ENCODE data around the gene FAAP20.
A peak's percentile ranks its signal among the peaks of the same experiment; 100 is the strongest.

The FAAP20 gene

DNA sequence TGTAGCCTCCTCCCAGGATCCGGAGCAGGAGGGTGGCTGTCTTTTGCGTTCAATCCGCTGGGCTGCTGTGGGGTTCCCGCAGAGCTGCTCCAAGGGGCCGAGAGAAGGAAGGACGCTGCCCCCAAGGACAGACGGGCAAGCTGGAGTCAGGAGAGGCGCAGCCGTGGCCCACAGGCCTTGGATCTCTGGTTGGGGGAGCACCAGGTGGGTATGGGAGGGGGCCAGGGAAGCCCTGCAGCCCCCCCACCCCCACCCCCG lies 17.6 kb upstream of the FAAP20 start:
- no peak for DNase-seq (ENCODE audit: low read depth, low spot score)

- DNase-seq (ENCODE audit: low read depth, low spot score): no peak
These were observed 16.2 kb upstream of the FAAP20 start for GRCh38 chr1:2210786-2211185.

GRCh38 chr1:2210084-2210653 lies 15.6 kb upstream of the FAAP20 start:
- no peak for DNase-seq (ENCODE audit: low read depth, low spot score)

DNA sequence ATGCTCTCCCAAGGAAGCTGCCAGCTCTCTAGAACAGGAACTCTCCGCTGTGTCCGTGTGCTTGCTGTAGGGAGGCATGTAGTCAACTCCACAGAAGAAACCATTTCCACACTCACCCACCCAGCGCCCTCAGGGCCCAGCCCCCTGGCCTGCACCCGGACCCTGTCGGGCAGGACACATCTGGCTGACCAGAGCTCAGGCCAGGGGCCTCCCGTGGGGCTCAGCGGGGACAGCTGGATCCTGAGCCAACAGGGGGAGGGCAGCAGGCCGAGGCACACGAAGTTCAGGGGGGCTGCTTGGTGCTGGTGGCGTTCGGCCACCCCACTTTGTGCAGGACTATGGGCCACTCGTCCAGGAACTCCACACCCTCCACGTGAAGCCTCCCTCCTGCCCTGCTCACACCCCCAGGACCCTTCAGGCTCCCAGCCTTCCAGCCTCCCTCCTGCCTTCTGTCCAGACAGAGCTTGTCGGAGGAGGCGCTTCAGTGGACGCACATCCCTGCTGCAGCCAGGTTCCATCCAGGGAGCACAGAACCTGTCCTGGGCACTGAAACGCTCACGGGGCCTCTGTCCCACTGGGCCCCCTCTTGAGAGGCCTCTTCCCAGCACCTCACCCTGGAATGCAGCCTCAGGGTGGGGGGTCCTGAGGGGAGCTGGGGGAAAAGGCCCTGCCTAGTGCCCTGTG lies 15.0 kb upstream of the FAAP20 start:
- DNase-seq (ENCODE audit: low read depth, low spot score): no peak

DNA sequence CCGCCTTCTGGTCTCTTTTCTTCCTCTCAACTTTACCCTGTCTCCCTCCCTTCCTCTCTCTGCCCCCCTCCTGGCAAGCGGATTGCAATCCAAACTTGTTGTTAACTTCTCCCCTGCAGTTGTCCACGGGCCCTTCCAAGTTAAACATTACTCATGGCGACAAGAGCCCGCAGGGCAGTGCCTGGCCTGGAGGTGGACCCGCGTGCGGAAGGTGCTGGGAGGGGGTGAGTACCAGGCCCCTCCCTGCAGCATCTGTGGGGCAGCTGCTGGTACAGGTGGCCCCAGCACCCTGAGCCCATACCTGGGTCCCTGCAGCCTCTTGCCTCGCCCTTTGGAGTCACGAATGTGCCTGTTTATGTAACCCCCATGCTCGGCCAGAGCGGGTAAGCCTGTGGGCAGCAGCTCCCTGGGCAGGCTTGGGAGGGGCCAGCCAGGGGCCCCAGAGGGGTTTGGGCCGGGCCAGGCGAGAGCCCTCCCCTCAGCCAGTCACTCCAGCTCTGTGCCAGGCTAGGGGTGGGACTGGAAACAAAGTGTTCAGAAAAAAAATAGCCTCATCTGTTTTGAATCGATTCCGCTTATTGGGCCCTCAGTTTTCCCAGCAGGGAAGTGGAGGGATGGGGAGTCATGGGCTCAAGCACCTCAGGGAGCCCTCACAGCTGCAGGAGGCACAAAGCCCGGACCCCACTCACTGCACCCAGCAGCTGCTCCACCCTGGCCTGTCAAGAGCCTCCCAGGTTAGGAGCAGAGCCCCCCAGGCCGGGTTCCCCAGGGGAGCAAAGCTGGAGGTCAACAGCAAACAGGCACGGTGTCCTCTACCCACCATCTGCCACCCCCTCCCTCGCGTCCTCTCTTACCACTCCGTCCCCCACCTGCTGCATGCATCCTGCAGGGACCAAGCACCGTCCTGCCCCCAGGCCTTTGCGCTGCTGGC lies 14.0 kb upstream of the FAAP20 start:
- DNase-seq (ENCODE audit: low read depth, low spot score): no peak

DNA sequence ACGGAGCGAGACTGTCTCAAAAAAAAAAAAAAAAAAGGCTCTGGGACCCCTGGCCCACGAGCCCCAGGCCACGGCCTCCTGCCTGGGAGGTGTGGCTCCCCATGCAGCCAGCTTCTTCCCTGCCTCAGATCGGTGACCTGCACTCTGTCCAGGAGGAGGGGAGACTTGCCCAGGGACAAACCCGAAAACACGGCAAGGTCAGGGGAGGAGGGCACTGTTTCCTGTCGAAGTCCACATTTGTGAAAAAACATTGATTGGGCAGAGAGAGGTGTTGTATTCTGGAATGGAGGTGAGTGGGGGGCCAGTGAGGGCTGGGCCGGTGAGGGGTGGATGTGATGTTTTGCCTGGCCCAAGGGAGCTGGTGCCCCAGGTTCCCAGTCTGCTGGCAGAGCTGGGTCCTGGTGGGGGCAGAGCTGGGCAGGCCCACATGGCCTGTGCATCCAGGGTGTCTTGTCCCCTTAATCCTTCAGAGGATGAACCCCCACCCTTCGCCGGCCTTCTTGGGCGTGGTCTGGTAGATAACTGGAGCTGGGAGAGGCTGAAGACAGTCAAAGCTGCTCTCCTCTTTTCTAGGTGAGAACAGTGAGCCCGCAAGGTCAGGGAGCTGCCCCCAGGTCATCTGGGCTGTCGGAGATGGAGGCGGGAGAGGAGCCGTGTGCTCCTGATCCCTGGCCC lies 12.4 kb upstream of the FAAP20 start:
- no peak for DNase-seq (ENCODE audit: low read depth, low spot score)

GRCh38 chr1:2205191-2205952 lies 10.8 kb upstream of the FAAP20 start:
- DNase-seq (ENCODE audit: low read depth, low spot score): peak; percentile 80

- DNase-seq (ENCODE audit: low read depth, low spot score): no peak
These were observed 10.0 kb upstream of the FAAP20 start for GRCh38 chr1:2204415-2205190.

GRCh38 chr1:2203671-2204414 lies 9.3 kb upstream of the FAAP20 start:
- DNase-seq (ENCODE audit: low read depth, low spot score): no peak

GRCh38 chr1:2202843-2203601 lies 8.4 kb upstream of the FAAP20 start:
- no peak for DNase-seq (ENCODE audit: low read depth, low spot score)

GRCh38 chr1:2202008-2202575 lies 7.5 kb upstream of the FAAP20 start:
- no peak for DNase-seq (ENCODE audit: low read depth, low spot score)

- DNase-seq (ENCODE audit: low read depth, low spot score): no peak
These were observed 6.5 kb upstream of the FAAP20 start for GRCh38 chr1:2201062-2201461.

DNA sequence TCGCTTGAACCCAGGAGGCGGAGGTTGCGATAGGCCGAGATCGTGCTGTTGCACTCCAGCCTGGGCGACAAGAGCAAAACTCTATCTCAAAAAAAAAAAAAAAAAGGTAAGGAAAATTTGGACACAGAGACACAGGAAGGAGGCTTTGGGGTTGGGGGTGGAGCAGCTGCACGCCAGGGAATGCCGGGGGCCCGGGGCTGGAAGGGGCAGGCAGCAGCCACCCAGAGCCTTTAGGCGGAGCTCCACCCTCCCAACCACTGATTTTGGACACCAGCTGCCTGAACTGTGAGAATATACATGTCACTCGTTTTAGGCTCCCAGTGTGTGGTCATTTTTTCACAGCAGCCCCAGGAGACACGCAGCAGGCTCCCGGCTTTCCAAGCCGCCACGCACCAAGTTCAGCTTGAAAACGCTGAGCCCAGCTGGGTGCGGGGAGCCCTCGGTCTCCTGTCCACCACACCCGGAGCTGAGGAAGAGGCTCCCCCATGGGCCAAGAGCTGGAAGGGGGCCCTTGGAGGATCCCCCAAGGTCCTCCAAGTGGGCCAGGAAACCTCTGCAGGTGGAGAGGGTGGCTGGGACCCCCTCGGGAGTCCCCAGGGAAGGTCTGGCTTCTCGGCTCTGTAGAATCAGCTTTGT lies 5.9 kb upstream of the FAAP20 start:
- DNase-seq (ENCODE audit: low read depth, low spot score): no peak

GRCh38 chr1:2199042-2199810 lies 4.7 kb upstream of the FAAP20 start:
- peak; percentile 61 for DNase-seq (ENCODE audit: low read depth, low spot score)

- no peak for DNase-seq (ENCODE audit: low read depth, low spot score)
These were observed 4.0 kb upstream of the FAAP20 start for GRCh38 chr1:2198571-2198970.

DNA sequence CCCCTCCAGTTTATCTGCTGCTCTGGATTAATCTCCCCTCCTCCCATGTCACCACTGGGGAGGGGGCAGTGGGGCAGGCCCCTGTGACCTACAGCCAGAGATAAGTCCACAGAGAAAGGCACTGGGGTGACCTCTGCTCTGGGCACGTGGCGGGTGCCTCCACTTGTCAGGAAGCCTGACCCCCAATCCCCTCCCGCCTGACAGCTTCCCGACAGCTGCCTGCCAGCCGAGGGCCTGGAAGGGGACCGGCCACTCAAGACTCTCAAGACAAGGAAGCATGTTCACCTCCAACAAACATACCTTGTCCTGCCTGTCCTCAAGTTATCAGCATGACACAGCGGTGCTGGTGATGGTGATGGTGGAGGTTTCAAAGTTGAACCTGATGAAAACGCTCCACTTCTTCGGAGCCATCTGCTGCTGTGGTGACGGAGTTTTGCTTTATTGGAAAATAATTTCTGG lies 3.2 kb upstream of the FAAP20 start:
- no peak for DNase-seq (ENCODE audit: low read depth, low spot score)

DNA sequence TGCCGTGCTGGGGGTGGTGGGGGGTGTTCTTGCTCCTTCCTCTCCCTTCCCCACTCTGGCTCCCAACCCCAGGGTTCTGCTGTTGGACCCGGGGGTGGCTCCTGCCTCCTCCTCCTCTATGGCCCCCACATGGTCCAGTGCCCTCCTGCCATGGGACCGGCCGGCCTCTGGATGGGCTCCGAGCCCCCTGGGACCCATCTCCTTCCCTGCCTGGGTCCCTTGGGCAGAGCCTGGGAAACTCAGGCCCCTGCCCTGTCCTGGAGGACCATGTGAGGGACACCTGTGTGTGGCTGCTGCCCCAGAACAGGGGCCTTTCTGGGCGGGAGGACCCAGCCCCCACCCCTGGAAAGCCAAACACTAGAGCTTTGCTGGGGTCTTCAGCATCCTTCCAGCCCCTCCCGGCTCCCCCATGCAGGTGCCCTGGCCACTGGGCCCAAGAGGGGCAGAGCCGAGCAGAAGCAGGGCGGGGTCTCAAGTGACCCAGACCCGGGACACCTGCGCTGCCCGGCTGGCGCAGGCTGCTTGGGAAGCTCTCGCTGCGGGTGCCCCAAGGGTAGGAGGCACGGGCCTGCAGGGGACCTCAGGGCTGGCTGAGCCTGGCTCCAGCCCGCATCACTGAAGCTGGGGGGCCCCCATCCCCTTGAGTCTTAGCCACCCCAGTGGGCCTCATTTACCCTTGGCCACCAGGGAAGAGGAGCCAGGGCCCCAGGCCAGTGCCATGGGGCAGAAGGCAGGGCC lies 2.5 kb upstream of the FAAP20 start:
- no peak for DNase-seq (ENCODE audit: low read depth, low spot score)
